Thoracic aorta (tissue), 2 donors: Measurements from ENCODE around the gene OSBPL3. TPM values are rescaled to one million over a fixed set of nuclear protein-coding genes. Genes with fewer than 3 reads are reported as not detected.

ENCODE experiments used
- ATAC-seq: fragments of 150-250 bp; one replicate; pipeline ENCODE4 v1.8.0; 2017; ENCODE audit warnings: low read depth; ENCODE audit not compliant: insufficient number of reproducible peaks, low FRiP score
- DNase-seq: peaks from one replicate; pipeline ENCODE4 v3.0.0-alpha.2; 2020; ENCODE audit warnings: low spot score
- H3K27ac ChIP-seq, 2 donors: fragments of 200-600 bp; sonication (generic); 1 replicate in 1 of 2; 2 replicates in 1 of 2; pipeline ENCODE4 v1.5.1; 2016; ENCODE audit warnings: mild to moderate bottlenecking in 2 of 2, moderate library complexity in 2 of 2
- H3K27me3 ChIP-seq: fragments of 200-600 bp; sonication (generic); replicated peaks from 2 replicates; pipeline ENCODE4 v1.6.0; 2016; ENCODE audit warnings: mild to moderate bottlenecking; ENCODE audit not compliant: insufficient read depth
- H3K36me3 ChIP-seq: fragments of 200-600 bp; sonication (generic); one replicate; pipeline ENCODE4 v1.5.1; 2016
- H3K4me1 ChIP-seq, 2 donors: fragments of 200-600 bp; sonication (generic); 1 replicate in 1 of 2; 2 replicates in 1 of 2; pipeline versions ENCODE4 v1.5.1 to v1.6.0; 2016; ENCODE audit warnings: low read depth in 2 of 2, mild to moderate bottlenecking in 1 of 2; ENCODE audit not compliant: control insufficient read depth in 1 of 2
- H3K4me3 ChIP-seq: fragments of 200-600 bp; sonication (generic); 2 replicates; pipeline ENCODE4 v1.5.1; 2016; ENCODE audit warnings: mild to moderate bottlenecking
- H3K9me3 ChIP-seq: fragments of 200-600 bp; sonication (generic); 2 replicates; pipeline ENCODE4 v1.5.1; 2016
- CTCF ChIP-seq: fragments of 200-600 bp; sonication (generic); IDR thresholded peaks from one replicate; pipeline ENCODE4 v1.5.1; 2019; ENCODE audit warnings: antibody characterized with exemption
- total RNA-seq, 2 donors: library from RNA; depleted of rRNA; stranded (reverse); fragments of >200 nt; gene quantifications; one replicate each; pipeline versions ENCODE4 v1.1.0 to v1.2.3, GENCODE V29; 2016

OSBPL3 gene
- total RNA-seq, 2 donors from 2014 or later: 5.5 to 7.9 TPM

- no peak for TF ChIP-seq CTCF
- H3K27ac ChIP-seq: no peak overlapping the region
- no peaks in the 10 kb centered on the region for H3K9me3 ChIP-seq
- H3K4me3 ChIP-seq: no peak overlapping the region
- DNase-seq (no peak), ATAC-seq (no peak)
- no peaks in the 10 kb centered on the region for H3K4me1 ChIP-seq
- H3K36me3 ChIP-seq: no peaks in the 10 kb centered on the region
- no peaks in the 10 kb centered on the region for H3K27me3 ChIP-seq
Measured at GRCh38 chr7:24963218-24963617, 16.8 kb downstream of the OSBPL3 start.

- no peaks in the 10 kb centered on the region for H3K27me3 ChIP-seq
- H3K4me3 ChIP-seq: no peak overlapping the region
- no peaks in the 10 kb centered on the region for H3K4me1 ChIP-seq
- no peak for ATAC-seq
- no peaks in the 10 kb centered on the region for H3K36me3 ChIP-seq
- DNase-seq: no peak
- no peak for TF ChIP-seq CTCF
- no peaks in the 10 kb centered on the region for H3K9me3 ChIP-seq
- H3K27ac ChIP-seq: no peak overlapping the region
Measured at GRCh38 chr7:24962418-24962962, 17.5 kb downstream of the OSBPL3 start.

- Histone ChIP-seq H3K9me3 (no peaks in the 10 kb centered on the region), H3K4me3 (no peak overlapping the region), H3K36me3 (no peaks in the 10 kb centered on the region), H3K4me1 (no peaks in the 10 kb centered on the region), H3K27me3 (no peaks in the 10 kb centered on the region), H3K27ac (no peak overlapping the region)
- TF ChIP-seq CTCF: no peak
- ATAC-seq (no peak), DNase-seq (no peak)
Measured at GRCh38 chr7:24959735-24960485, 20.1 kb downstream of the OSBPL3 start.

- Histone ChIP-seq H3K27me3 (no peaks in the 10 kb centered on the region), H3K36me3 (no peaks in the 10 kb centered on the region), H3K9me3 (no peaks in the 10 kb centered on the region), H3K27ac (no peak overlapping the region), H3K4me3 (no peak overlapping the region), H3K4me1 (no peaks in the 10 kb centered on the region)
- no peak for TF ChIP-seq CTCF
- DNase-seq (no peak), ATAC-seq (no peak)
Measured at GRCh38 chr7:24958399-24958798, 21.6 kb downstream of the OSBPL3 start.

- TF ChIP-seq CTCF: no peak
- no peak overlapping the region for H3K27ac ChIP-seq
- ATAC-seq (no peak), DNase-seq (no peak)
- no peaks in the 10 kb centered on the region for H3K36me3 ChIP-seq
- H3K27me3 ChIP-seq: no peaks in the 10 kb centered on the region
- H3K4me1 ChIP-seq: no peaks in the 10 kb centered on the region
- no peaks in the 10 kb centered on the region for H3K9me3 ChIP-seq
- no peak overlapping the region for H3K4me3 ChIP-seq
Measured at GRCh38 chr7:24956021-24956420, 24.0 kb downstream of the OSBPL3 start.
